Measurements from ENCODE around the gene TLR7.

The TLR7 gene

DNA sequence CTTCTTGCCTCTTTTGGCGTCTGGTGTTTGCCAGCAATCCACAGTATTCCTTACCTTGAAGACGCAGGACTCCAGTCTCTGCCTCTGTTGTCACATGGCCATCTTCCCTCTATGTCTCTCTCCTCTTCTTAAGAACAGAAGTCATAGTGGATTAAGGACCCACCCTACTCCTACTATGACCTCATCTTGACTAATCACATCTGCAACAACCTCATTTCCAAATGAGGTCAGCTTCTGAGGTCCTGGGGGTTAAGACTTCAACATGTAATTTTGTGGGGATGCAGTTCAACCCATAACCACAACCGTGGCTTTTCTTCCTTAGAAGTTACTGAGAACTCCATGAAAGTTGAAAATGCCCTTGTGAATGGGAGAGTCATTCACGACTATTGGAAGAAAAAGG, 62.8 kb downstream of the TLR7 start:
- DNase-seq (ENCODE audit: low spot score) (no peak), FAIRE-seq (no peak)

GRCh38 chrX:12930150-12930549, 63.3 kb downstream of the TLR7 start:
- DNase-seq (ENCODE audit: low spot score): no peak
- no peak for FAIRE-seq

- no peak for FAIRE-seq
Measured at GRCh38 chrX:12932244-12932643, 65.4 kb downstream of the TLR7 start.

GRCh38 chrX:12934850-12935249, 68.0 kb downstream of the TLR7 start:
- FAIRE-seq (no peak), DNase-seq (ENCODE audit: low spot score) (no peak)

More at GRCh38 chrX:12932244-12932643, 65.4 kb downstream of the TLR7 start:
- no peak for DNase-seq (ENCODE audit: low spot score)

DNA sequence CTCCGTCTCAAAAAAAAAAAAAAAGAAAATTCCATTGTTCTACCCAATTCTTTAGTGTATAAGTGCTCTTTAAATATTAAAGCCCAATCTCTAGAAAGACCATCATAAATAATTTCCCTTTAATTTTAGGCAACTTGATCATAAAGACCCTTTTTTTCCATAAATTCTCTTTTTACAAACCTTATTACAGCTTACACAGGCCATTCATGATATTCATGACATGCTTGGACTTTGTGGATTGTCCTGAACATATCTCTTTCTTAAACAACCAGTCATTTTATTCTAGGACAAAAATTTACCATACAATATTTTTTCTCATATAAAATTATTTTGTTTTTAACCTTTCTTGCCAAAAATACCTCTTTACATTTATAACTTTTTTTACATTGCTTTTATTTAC, 70.1 kb downstream of the TLR7 start:
- DNase-seq (ENCODE audit: low spot score) (no peak), FAIRE-seq (no peak)
